HTR-8/SVneo (cell line): ENCODE results near the gene CC2D2A.

Experiments
- DNase-seq: peaks from one replicate; pipeline ENCODE4 v3.0.0; 2011; ENCODE audit warnings: low spot score, mixed read lengths; ENCODE audit not compliant: insufficient read length
- FAIRE-seq: peaks from 2 replicates; lab custom pipeline; 2011; peaks lifted over from hg19 to GRCh38; lab: Jason Lieb, UNC

CC2D2A gene

GRCh38 chr4:15551740-15552446 is 82.2 kb downstream of the CC2D2A start:
- DNase-seq = no peak
- no peak for FAIRE-seq

- FAIRE-seq (no peak), DNase-seq (no peak)
These were observed 83.1 kb downstream of the CC2D2A start for GRCh38 chr4:15552557-15553362.

DNA sequence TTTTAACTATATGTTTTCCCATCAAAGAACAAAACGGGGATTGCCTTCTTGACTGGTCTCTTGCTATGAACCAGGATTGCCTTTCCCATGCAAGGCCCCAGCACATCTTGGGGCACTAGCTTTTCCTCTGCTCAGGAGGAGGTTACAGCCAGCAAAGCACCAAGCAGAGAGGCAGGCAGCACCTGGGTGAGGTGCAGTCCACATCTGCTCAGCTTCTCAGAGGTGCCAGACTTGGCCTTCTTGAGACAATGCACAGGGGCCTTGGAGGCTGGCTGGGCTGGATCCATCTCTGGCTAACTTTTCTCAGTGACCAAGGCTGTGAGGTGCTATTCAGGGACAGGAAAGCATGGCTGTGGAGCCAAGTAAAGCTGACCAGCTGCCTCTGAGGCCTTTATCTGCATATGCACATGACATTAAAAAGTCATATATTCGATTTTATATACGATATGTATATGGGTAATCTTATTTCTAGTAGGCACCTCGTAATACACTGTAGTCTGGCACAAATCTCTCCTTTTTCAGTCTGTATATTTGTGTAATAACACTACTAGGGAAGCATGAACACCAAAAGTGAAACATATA is 86.9 kb downstream of the CC2D2A start:
- DNase-seq (no peak), FAIRE-seq (no peak)

GRCh38 chr4:15557786-15558550 is 88.3 kb downstream of the CC2D2A start:
- FAIRE-seq (no peak), DNase-seq (no peak)

GRCh38 chr4:15558561-15558960 is 88.9 kb downstream of the CC2D2A start:
- no peak for FAIRE-seq
- no peak for DNase-seq

DNA sequence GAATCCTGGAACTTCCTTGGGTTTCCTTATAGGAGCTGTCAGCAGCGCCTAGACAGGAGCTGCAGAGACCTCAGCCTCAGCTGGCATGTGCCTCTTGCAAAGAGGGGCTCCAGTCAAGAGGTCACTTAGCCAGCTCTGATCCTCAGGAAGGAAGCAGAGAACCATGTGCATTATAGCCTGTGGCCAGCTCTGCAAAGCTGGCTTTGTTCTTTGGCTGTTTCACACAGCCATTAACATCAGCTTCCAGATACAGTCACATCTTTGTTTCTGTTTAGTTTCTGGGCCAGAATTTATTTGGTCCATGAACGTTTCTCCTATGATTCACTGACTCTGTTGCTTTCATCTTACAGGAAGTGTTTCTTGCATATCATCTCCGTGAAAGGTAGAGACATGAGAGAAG is 92.4 kb downstream of the CC2D2A start:
- FAIRE-seq (no peak), DNase-seq (no peak)

GRCh38 chr4:15562623-15563022 is 92.9 kb downstream of the CC2D2A start:
- no peak for FAIRE-seq
- no peak for DNase-seq

DNA sequence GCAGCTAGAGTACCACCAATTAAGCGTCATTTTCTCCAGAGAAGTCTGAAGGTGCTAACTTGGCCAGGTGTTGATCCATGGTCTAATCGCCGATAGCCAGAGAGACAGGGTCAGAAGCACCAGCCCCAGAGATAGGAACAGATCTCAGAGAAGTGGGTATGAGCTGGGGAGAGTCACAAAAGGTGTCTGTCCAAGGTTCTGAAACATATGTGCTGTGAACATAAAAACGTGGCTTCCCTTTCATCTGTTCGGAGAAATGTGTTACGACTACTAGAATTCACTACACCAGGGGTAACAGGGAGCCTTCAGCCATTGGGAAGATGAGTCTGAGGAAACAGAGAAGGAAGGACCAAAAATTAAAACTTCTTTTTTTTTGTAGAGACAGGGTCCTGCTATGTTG is 94.2 kb downstream of the CC2D2A start:
- FAIRE-seq = no peak
- DNase-seq = no peak

GRCh38 chr4:15568821-15569220 is 99.1 kb downstream of the CC2D2A start:
- DNase-seq (no peak), FAIRE-seq (no peak)

DNA sequence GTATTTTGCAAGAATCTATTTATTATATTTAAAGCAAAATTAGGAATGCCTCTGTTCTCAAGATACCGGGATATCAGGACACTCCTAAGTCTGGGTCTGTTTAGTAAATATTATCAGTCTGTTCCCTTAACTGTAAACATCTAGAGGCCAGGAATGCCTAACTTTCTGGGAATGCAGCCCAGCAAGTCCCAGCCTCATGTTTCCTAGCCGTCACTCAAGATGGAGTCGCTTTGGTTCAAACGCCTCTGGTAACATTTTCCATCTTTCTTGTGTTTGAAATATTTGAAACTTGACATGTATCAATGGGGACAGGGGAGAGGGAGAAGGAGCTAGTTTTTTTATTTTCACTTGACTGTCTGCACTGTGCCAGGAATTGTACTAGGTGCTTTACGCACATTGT is 100.1 kb downstream of the CC2D2A start:
- FAIRE-seq (no peak), DNase-seq (no peak)

DNA sequence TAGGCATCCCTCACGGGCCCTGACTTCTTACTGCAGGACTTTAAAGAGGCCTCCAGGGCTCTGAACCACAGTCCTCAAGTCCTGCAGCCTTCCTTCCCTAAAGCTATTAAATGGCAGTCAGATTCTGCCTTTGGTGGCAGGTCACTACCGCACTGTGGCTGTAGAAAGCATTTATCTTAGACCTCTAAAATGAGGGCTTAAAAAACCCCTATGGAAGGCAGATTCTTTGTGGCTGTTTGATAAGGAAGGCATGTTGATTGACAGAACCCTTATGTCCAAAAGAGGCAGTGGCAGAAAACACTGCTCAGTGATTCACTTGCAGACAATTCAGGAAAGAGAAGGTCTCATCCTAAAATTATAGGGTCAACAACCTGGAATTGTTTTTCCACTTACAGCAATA is 106.3 kb downstream of the CC2D2A start:
- DNase-seq (no peak), FAIRE-seq (no peak)

DNA sequence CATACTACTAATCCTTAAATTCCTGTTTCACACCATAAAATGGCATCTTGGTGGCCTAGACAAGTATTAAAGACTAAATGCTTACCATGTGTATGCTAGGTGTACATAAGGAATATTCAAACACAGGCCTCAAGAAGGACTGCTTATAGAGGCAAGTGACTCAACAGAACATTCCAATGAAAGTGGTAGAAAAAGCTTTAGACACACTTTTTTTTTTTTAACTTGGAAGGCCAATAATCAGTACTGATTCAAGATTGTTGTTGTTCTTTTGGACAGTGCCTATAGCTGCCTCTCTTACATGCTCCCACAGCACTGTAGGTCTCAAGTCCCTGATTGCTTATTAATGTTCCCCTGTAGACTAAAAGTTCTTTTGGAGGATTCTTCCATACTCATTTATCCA is 107.8 kb downstream of the CC2D2A start:
- FAIRE-seq (no peak), DNase-seq (no peak)

DNA sequence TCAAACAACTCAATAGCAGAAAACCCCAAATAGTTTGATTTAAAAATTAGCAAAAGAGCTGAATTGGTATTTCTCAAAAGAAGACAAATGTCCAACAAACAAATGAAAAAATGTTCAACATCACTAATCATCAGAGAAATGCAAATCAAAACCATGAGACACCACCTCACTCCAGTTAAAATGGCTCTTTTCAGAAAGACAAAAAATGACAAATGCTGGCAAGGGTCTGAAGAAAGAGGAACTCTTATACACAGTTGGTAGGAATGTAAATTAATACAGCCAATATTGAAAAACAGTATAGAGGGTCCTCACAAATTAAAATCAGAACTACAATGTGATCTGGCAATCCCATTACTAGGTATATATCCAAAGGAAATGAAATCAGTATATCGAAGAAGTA is 115.1 kb downstream of the CC2D2A start:
- FAIRE-seq = no peak
- no peak for DNase-seq

DNA sequence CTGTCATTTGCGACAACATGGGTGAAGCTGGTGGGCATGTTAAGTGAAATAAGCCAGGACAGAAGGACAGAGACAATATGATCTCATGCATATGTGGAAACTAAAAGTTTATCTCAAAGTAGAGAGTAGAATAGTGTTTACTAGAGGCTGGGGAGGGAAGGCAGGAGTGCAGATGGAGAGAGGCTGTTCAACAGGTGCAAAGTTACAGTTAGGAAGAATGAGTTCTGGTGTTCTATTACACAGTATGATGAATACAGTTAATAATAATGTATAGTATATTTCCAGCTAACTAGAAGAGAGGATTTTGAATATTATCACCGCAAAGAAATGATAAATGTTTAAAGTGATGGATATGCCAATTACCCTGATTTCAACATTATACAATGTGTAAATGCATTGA is 115.6 kb downstream of the CC2D2A start:
- DNase-seq (no peak), FAIRE-seq (no peak)

DNA sequence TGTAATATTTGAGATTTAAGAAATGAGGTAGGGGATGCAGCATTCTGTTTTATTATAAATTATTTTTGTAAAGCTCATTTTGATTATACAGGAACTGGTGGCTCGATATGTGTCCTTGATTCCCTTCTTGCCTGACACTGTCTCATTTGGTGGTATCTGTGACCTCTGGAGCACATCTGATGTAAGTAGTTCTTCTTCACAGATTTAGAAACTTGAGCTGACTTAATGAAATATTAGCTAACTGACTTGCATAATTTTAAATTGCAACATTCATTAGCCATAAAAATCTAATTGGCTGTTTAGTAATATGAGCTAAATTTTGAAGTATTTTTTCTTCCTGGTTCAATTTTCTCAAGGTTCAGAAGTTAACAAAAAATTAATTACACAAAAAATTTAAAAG is 116.4 kb downstream of the CC2D2A start:
- FAIRE-seq = no peak
- DNase-seq = no peak

DNA sequence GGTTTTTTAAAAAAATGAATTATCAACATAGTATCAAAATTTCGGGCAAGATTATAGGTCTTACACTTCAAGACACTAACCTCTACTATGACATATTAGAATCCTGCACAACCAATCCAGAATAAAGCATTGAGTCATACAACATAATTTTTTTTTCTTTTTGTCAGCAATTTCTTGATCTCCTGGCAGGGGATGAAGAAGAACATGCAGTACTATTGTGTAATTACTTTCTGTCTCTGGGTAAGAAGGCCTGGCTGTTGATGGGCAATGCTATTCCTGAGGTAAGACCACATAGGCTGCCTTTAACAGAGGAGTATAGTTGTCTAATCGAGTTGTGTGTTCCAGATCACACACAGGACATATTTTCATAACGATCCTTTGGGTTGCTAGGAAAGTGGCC is 118.0 kb downstream of the CC2D2A start:
- no peak for DNase-seq
- FAIRE-seq = no peak

- FAIRE-seq (no peak), DNase-seq (no peak)
These were observed 123.1 kb downstream of the CC2D2A start for GRCh38 chr4:15592799-15593198.

GRCh38 chr4:15598644-15599043 is 129.0 kb downstream of the CC2D2A start:
- no peak for FAIRE-seq
- no peak for DNase-seq

- DNase-seq (no peak), FAIRE-seq (no peak)
These were observed 130.5 kb downstream of the CC2D2A start for GRCh38 chr4:15600176-15600575.

DNA sequence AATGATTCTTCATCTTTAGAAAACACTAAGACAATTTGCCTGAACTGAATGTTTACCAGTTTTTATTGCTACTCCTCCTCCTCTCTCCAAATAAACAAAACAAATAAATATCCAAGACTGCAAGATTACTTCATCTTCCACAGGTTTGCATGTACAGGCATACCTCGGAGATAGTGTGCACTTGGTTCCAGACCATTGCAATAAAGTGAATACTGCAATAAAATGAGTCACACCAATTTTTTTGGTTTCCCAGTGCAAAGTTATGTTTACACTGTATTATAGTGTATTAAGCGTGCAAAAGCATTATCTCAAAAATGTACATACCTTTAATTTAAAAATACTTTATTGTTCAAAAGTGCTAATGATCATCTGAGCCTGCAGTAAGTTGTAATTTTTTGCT is 132.2 kb downstream of the CC2D2A start:
- DNase-seq (no peak), FAIRE-seq (no peak)

- FAIRE-seq = no peak
- no peak for DNase-seq
These were observed 135.9 kb downstream of the CC2D2A start for GRCh38 chr4:15605537-15605936.
